ENCODE data around the gene IPO8. TPM values are rescaled to one million over a fixed set of nuclear protein-coding genes. Genes with fewer than 3 reads are reported as not detected.

The IPO8 gene
- total and polyA plus RNA-seq, 4 donors, result 6.7 to 52.7 (median 33.0) TPM

GRCh38 chr12:30679241-30679640 lies 16.4 kb downstream of the IPO8 start:
- Histone ChIP-seq H3K4me1 (ENCODE audit: control insufficient read depth in 5 of 5, insufficient read depth in 5 of 5, low read length in 5 of 5) (peaks cover 0 to 2% (median 0%) of the 10 kb centered on the region in 5 donors), H3K27ac (ENCODE audit: low read depth in 1 of 2, low read length in 1 of 2) (no peak overlapping the region), H3K36me3 (ENCODE audit: control insufficient read depth in 4 of 4, insufficient read depth in 4 of 4, low read length in 4 of 4) (peaks cover 4 to 22% (median 17%) of the 10 kb centered on the region in 4 donors), H3K9ac (ENCODE audit: insufficient read depth in 1 of 2, low read length in 2 of 2) (no peak overlapping the region), H3K4me3 (no peak overlapping the region), H3K27me3 (ENCODE audit: control insufficient read depth in 3 of 3, insufficient read depth in 3 of 3, low read length in 2 of 3) (no peaks in the 10 kb centered on the region), H3K9me3 (ENCODE audit: control insufficient read depth in 4 of 4, insufficient read depth in 3 of 4, low read length in 3 of 4) (no peaks in the 10 kb centered on the region)
- TF ChIP-seq, protein P1, sequence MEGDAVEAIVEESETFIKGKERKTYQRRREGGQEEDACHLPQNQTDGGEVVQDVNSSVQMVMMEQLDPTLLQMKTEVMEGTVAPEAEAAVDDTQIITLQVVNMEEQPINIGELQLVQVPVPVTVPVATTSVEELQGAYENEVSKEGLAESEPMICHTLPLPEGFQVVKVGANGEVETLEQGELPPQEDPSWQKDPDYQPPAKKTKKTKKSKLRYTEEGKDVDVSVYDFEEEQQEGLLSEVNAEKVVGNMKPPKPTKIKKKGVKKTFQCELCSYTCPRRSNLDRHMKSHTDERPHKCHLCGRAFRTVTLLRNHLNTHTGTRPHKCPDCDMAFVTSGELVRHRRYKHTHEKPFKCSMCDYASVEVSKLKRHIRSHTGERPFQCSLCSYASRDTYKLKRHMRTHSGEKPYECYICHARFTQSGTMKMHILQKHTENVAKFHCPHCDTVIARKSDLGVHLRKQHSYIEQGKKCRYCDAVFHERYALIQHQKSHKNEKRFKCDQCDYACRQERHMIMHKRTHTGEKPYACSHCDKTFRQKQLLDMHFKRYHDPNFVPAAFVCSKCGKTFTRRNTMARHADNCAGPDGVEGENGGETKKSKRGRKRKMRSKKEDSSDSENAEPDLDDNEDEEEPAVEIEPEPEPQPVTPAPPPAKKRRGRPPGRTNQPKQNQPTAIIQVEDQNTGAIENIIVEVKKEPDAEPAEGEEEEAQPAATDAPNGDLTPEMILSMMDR (IDR thresholded peaks at IDR 0.05; ENCODE audit: control extremely low read depth, extremely low read depth), result no peak
- no peak for ATAC-seq (ENCODE audit: insufficient read depth, low FRiP score)
- no peak for DNase-seq
- 37 to 70% methylated on average over 1 of the region's 1 CpG for WGBS, 2 donors

DNA sequence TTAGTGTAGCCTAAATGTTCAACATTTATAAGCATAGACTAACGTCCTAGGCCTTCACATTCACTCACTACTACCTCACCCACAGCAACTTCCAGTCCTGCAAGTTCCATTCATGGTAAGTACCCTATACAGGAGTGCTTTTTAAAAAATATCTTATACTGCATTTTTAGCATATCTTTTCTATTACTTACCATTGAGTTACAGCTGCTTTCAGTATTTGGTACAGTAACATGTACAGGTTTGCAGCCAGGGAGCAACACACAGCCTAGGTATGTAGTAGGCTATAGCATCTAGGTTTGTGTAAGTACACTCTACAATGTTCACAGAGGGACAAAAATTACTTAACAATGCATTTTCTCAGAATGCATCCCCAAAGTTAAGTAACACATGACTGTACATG lies 17.4 kb downstream of the IPO8 start:
- H3K4me1 ChIP-seq (ENCODE audit: control insufficient read depth in 5 of 5, insufficient read depth in 5 of 5, low read length in 5 of 5), result peaks cover 0 to 2% (median 0%) of the 10 kb centered on the region in 5 donors
- H3K9ac ChIP-seq (ENCODE audit: insufficient read depth in 1 of 2, low read length in 2 of 2), result no peak overlapping the region
- H3K27me3 ChIP-seq (ENCODE audit: control insufficient read depth in 3 of 3, insufficient read depth in 3 of 3, low read length in 2 of 3), result no peaks in the 10 kb centered on the region
- WGBS, 2 donors, result 82 to 93% methylated on average over 1 of the region's 1 CpG
- TF ChIP-seq, protein P1 (IDR thresholded peaks at IDR 0.05; ENCODE audit: control extremely low read depth, extremely low read depth), result no peak
- no peak overlapping the region for H3K27ac ChIP-seq (ENCODE audit: low read depth in 1 of 2, low read length in 1 of 2)
- no peak for ATAC-seq (ENCODE audit: insufficient read depth, low FRiP score)
- H3K9me3 ChIP-seq (ENCODE audit: control insufficient read depth in 4 of 4, insufficient read depth in 3 of 4, low read length in 3 of 4), result no peaks in the 10 kb centered on the region
- H3K36me3 ChIP-seq (ENCODE audit: control insufficient read depth in 4 of 4, insufficient read depth in 4 of 4, low read length in 4 of 4), result peaks cover 4 to 20% (median 16%) of the 10 kb centered on the region in 4 donors
- DNase-seq, result no peak
- no peak overlapping the region for H3K4me3 ChIP-seq

DNA sequence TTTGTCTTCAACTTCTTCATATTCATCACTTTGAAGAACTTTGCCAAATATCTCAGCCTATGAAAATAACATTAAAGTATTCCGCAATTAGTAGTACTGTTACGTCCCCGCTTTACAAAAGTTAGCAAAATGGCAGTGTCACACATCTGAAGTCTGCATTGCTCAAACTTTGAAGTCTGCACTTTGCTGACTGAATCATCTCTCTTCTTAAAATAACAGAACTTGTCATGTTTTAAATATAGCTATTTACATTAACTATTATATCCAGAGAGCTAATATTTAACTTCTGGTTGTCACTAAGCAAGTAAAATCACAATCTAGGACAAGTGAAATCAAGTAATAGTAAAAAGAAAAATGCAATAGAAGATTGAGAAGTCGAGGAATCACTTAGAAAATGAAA lies 34.5 kb downstream of the IPO8 start:
- WGBS, 2 donors, result 73 to 75% methylated on average over 4 of the region's 4 CpGs
- H3K36me3 ChIP-seq (ENCODE audit: control insufficient read depth in 4 of 4, insufficient read depth in 4 of 4, low read length in 4 of 4), result peaks cover 6 to 29% (median 20%) of the 10 kb centered on the region in 4 donors
- no peaks in the 10 kb centered on the region for H3K9me3 ChIP-seq (ENCODE audit: control insufficient read depth in 4 of 4, insufficient read depth in 3 of 4, low read length in 3 of 4)
- H3K4me1 ChIP-seq (ENCODE audit: control insufficient read depth in 5 of 5, insufficient read depth in 5 of 5, low read length in 5 of 5), result no peaks in the 10 kb centered on the region
- DNase-seq, result no peak
- H3K4me3 ChIP-seq, result no peak overlapping the region
- TF ChIP-seq, protein P1 (IDR thresholded peaks at IDR 0.05; ENCODE audit: control extremely low read depth, extremely low read depth), result no peak
- no peak for ATAC-seq (ENCODE audit: insufficient read depth, low FRiP score)
- no peak overlapping the region for H3K27ac ChIP-seq (ENCODE audit: low read depth in 1 of 2, low read length in 1 of 2)
- H3K27me3 ChIP-seq (ENCODE audit: control insufficient read depth in 3 of 3, insufficient read depth in 3 of 3, low read length in 2 of 3), result no peaks in the 10 kb centered on the region
- no peak overlapping the region for H3K9ac ChIP-seq (ENCODE audit: insufficient read depth in 1 of 2, low read length in 2 of 2)

Data from lung (tissue), 12 donors.